Measurements from ENCODE around the gene TLR1. TPM values are rescaled to one million over a fixed set of nuclear protein-coding genes. Genes with fewer than 3 reads are reported as not detected.

Gene TLR1
- total RNA-seq, 1 donor from 2014 or later: 0.36 TPM

GRCh38 chr4:38823766-38824165 lies 19.2 kb upstream of the TLR1 start:
- H3K4me1 Mint-ChIP-seq (ENCODE audit: unreplicated experiment): peaks cover 3% of the 10 kb centered on the region
- TF ChIP-seq CTCF (conservative IDR thresholded peaks at IDR 0.05): no peak
- no peaks in the 10 kb centered on the region for H3K27me3 Mint-ChIP-seq
- H3K9me3 Mint-ChIP-seq: peaks cover 16% of the 10 kb centered on the region
- peaks cover 4% of the 10 kb centered on the region for H3K36me3 Mint-ChIP-seq
- H3K4me3 Mint-ChIP-seq: no peak overlapping the region
- DNase-seq (ENCODE audit: extremely low spot score, unreplicated experiment): no peak
- H3K27ac Mint-ChIP-seq: no peak overlapping the region

DNA sequence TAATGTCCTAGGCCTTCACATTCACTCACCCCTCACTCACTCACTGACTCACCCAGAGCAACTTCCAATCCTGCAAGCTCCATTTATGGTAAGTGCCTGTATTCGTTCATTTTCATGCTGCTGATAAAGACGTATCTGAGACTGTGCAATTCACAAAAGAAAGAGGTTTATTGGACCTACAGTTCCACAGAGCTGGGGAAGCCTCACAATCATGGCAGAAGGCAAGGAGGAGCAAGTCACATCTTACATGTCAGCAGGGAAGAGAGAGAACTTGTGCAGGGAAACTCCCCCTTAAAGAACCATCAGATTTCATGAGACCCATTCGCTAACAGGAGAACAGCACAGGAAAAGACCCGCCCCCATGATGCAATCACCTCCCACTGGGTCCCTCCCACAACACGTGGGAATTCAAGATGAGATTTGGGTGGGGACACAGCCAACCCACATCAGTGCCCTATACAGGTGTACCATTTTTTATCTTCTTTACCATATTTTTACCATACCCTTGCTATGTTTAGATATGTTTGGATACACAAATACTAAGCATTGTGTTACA lies 18.2 kb upstream of the TLR1 start:
- Mint-ChIP-seq H3K27me3 (no peaks in the 10 kb centered on the region), H3K4me3 (no peak overlapping the region), H3K27ac (no peak overlapping the region), H3K9me3 (peaks cover 22% of the 10 kb centered on the region), H3K4me1 (ENCODE audit: unreplicated experiment) (peaks cover 7% of the 10 kb centered on the region), H3K36me3 (peaks cover 4% of the 10 kb centered on the region)
- TF ChIP-seq CTCF (conservative IDR thresholded peaks at IDR 0.05): no peak
- DNase-seq (ENCODE audit: extremely low spot score, unreplicated experiment): no peak

DNA sequence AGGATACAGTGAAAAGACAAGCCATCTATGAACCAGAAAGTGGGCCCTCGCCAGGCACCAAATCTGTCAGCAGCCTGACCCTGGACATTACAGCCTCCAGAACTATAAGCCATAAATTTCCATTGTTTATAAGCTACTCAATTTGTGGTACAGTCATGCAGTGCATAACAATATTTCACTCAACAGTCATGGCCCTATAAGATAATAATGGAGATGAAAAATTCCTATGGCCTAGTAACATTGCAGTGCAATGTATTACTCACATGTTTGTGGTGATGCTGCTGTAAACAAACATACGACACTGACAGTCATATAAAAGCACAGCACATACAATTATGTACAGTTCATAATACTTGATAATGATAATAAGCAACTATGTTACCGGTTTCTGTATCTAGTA lies 17.1 kb upstream of the TLR1 start:
- TF ChIP-seq CTCF (conservative IDR thresholded peaks at IDR 0.05): no peak
- peaks cover 4% of the 10 kb centered on the region for H3K36me3 Mint-ChIP-seq
- peaks cover 7% of the 10 kb centered on the region for H3K4me1 Mint-ChIP-seq (ENCODE audit: unreplicated experiment)
- no peak overlapping the region for H3K27ac Mint-ChIP-seq
- peaks cover 22% of the 10 kb centered on the region for H3K9me3 Mint-ChIP-seq
- no peaks in the 10 kb centered on the region for H3K27me3 Mint-ChIP-seq
- DNase-seq (ENCODE audit: extremely low spot score, unreplicated experiment): no peak
- H3K4me3 Mint-ChIP-seq: no peak overlapping the region

- DNase-seq (ENCODE audit: extremely low spot score, unreplicated experiment): no peak
- Mint-ChIP-seq H3K27me3 (no peaks in the 10 kb centered on the region), H3K36me3 (peaks cover 4% of the 10 kb centered on the region), H3K4me1 (ENCODE audit: unreplicated experiment) (peaks cover 7% of the 10 kb centered on the region), H3K4me3 (no peak overlapping the region), H3K9me3 (peaks cover 15% of the 10 kb centered on the region), H3K27ac (no peak overlapping the region)
- TF ChIP-seq CTCF (conservative IDR thresholded peaks at IDR 0.05): no peak
Measured at GRCh38 chr4:38820329-38821061, 15.9 kb upstream of the TLR1 start.

- DNase-seq (ENCODE audit: extremely low spot score, unreplicated experiment): no peak
- TF ChIP-seq CTCF (conservative IDR thresholded peaks at IDR 0.05): no peak
- H3K36me3 Mint-ChIP-seq: peaks cover 4% of the 10 kb centered on the region
- no peak overlapping the region for H3K4me3 Mint-ChIP-seq
- H3K4me1 Mint-ChIP-seq (ENCODE audit: unreplicated experiment): peaks cover 7% of the 10 kb centered on the region
- H3K27ac Mint-ChIP-seq: no peak overlapping the region
- H3K27me3 Mint-ChIP-seq: no peaks in the 10 kb centered on the region
- H3K9me3 Mint-ChIP-seq: peaks cover 15% of the 10 kb centered on the region
Measured at GRCh38 chr4:38819569-38819968, 15.0 kb upstream of the TLR1 start.
